H9 (cell line): ENCODE data around the gene COL4A2. TPM values are rescaled to one million over a fixed set of nuclear protein-coding genes. Genes with fewer than 3 reads are reported as not detected.
A peak's percentile ranks its signal among the peaks of the same experiment; 100 is the strongest.
"Not testable (repeated sequence)": the region's sequence is repeated elsewhere in the genome, so short reads cannot be mapped to it uniquely, and the experiment has no call there.

ENCODE experiments used
- DNase-seq: peaks from one replicate; pipeline ENCODE4 v3.0.0-alpha.2; 2017
- H2AFZ ChIP-seq: one replicate; pipeline ENCODE4 v1.6.1; 2013; ENCODE audit warnings: mild to moderate bottlenecking, low read length, control low read depth, moderate library complexity
- H2AK5ac ChIP-seq: 2 replicates; pipeline ENCODE4 v1.6.1; 2013; ENCODE audit warnings: low read length, control low read depth, mixed read lengths; ENCODE audit not compliant: insufficient read length
- H2BK120ac ChIP-seq: one replicate; pipeline ENCODE4 v1.6.1; 2013; ENCODE audit warnings: low read depth, mild to moderate bottlenecking, low read length, control low read depth, inconsistent platforms; ENCODE audit not compliant: poor library complexity, severe bottlenecking
- H2BK12ac ChIP-seq: 2 replicates; pipeline ENCODE4 v1.6.1; 2013; ENCODE audit warnings: low read length, control low read depth, mixed read lengths, low read depth; ENCODE audit not compliant: insufficient read length
- H2BK15ac ChIP-seq: 2 replicates; pipeline ENCODE4 v1.6.1; 2013; ENCODE audit warnings: low read depth, low read length, control low read depth
- H2BK20ac ChIP-seq: one replicate; pipeline ENCODE4 v1.6.1; 2013; ENCODE audit warnings: low read depth, mild to moderate bottlenecking, low read length, control low read depth, inconsistent platforms; ENCODE audit not compliant: poor library complexity, severe bottlenecking
- H2BK5ac ChIP-seq: 2 replicates; pipeline ENCODE4 v1.6.1; 2013; ENCODE audit warnings: low read length, control low read depth, mixed read lengths; ENCODE audit not compliant: insufficient read length
- H3K14ac ChIP-seq: 2 replicates; pipeline ENCODE4 v1.6.1; 2013; ENCODE audit warnings: low read length, control low read depth; ENCODE audit not compliant: insufficient read depth
- H3K18ac ChIP-seq: 2 replicates; pipeline ENCODE4 v1.6.1; 2013; ENCODE audit warnings: low read depth, mild to moderate bottlenecking, mixed read lengths, low read length, control low read depth; ENCODE audit not compliant: insufficient read length
- H3K23ac ChIP-seq: 2 replicates; pipeline ENCODE4 v1.6.1; 2013; ENCODE audit warnings: low read length, control low read depth, mixed read lengths, low read depth; ENCODE audit not compliant: insufficient read length
- H3K23me2 ChIP-seq: 2 replicates; pipeline ENCODE4 v1.6.1; 2013; ENCODE audit warnings: low read depth, mild to moderate bottlenecking, mixed read lengths, low read length, control low read depth; ENCODE audit not compliant: insufficient read length, poor library complexity, severe bottlenecking
- H3K27ac ChIP-seq: 2 replicates; pipeline ENCODE4 v1.5.1; 2013; ENCODE audit warnings: low read length, control low read depth, mixed read lengths, low read depth; ENCODE audit not compliant: insufficient read length
- H3K27me3 ChIP-seq: 2 replicates; pipeline ENCODE4 v1.6.1; 2013; ENCODE audit warnings: low read length, control low read depth, inconsistent platforms; ENCODE audit not compliant: insufficient read depth
- H3K4ac ChIP-seq: 2 replicates; pipeline ENCODE4 v1.6.1; 2013; ENCODE audit warnings: low read depth, mild to moderate bottlenecking, control low read depth, inconsistent platforms, low read length, moderate library complexity
- H3K4me1 ChIP-seq: 2 replicates; pipeline ENCODE4 v1.6.1; 2013; ENCODE audit warnings: low read length, control low read depth, inconsistent platforms; ENCODE audit not compliant: insufficient read depth
- H3K4me2 ChIP-seq: 2 replicates; pipeline ENCODE4 v1.6.1; 2013; ENCODE audit warnings: low read length, control low read depth, mixed read lengths; ENCODE audit not compliant: insufficient read length, insufficient read depth
- H3K56ac ChIP-seq: 2 replicates; pipeline ENCODE4 v1.6.1; 2013; ENCODE audit warnings: low read depth, mild to moderate bottlenecking, mixed read lengths, low read length, control low read depth; ENCODE audit not compliant: insufficient read length
- H3K79me1 ChIP-seq: 2 replicates; pipeline ENCODE4 v1.6.1; 2013; ENCODE audit warnings: low read depth, mild to moderate bottlenecking, moderate library complexity, low read length, control low read depth, inconsistent platforms; ENCODE audit not compliant: insufficient read depth, poor library complexity, severe bottlenecking
- H3K79me2 ChIP-seq: 2 replicates; pipeline ENCODE4 v1.6.1; 2013; ENCODE audit warnings: low read length, control low read depth, inconsistent platforms; ENCODE audit not compliant: insufficient read depth
- H3K9ac ChIP-seq: 2 replicates; pipeline ENCODE4 v1.6.1; 2013; ENCODE audit warnings: low read length, control low read depth, mixed read lengths; ENCODE audit not compliant: insufficient read length; ENCODE audit errors: extremely low read depth
- H3K9me3 ChIP-seq: one replicate; pipeline ENCODE4 v1.6.1; 2013; ENCODE audit warnings: low read depth, low read length, inconsistent platforms; ENCODE audit not compliant: control insufficient read depth
- H3T11ph ChIP-seq: one replicate; pipeline ENCODE4 v1.6.1; 2013; ENCODE audit warnings: mild to moderate bottlenecking, low read length, control low read depth, inconsistent platforms
- H4K20me1 ChIP-seq: one replicate; pipeline ENCODE4 v1.6.1; 2013; ENCODE audit not compliant: control insufficient read depth, insufficient read length, insufficient read depth
- H4K5ac ChIP-seq: 2 replicates; pipeline ENCODE4 v1.6.1; 2013; ENCODE audit warnings: low read depth, mild to moderate bottlenecking, mixed read lengths, low read length, control low read depth; ENCODE audit not compliant: insufficient read length
- H4K8ac ChIP-seq: replicated peaks from 2 replicates; pipeline ENCODE4 v1.6.1; 2013; ENCODE audit warnings: low read length, control low read depth, mixed read lengths, low read depth; ENCODE audit not compliant: insufficient read length
- H4K91ac ChIP-seq: 2 replicates; pipeline ENCODE4 v1.6.1; 2013; ENCODE audit warnings: low read depth, mild to moderate bottlenecking, moderate library complexity, mixed read lengths, low read length, control low read depth; ENCODE audit not compliant: insufficient read length
- H3K27ac Mint-ChIP-seq, 3 experiments: 2 replicates in 2 of 3; 3 replicates in 1 of 3; pipeline ENCODE4 v1.8.0; 2020 to 2021; ENCODE audit warnings: mixed read lengths in 3 of 3, mild to moderate bottlenecking in 1 of 3, moderate library complexity in 1 of 3
- H3K27me3 Mint-ChIP-seq: 2 replicates; pipeline ENCODE4 v1.8.0; 2021; ENCODE audit warnings: low read depth, mild to moderate bottlenecking, moderate library complexity, mixed read lengths
- H3K36me3 Mint-ChIP-seq, 3 experiments: 2 replicates in 2 of 3; 3 replicates in 1 of 3; pipeline ENCODE4 v1.8.0; 2020 to 2021; ENCODE audit warnings: low read depth in 3 of 3, mixed read lengths in 3 of 3; ENCODE audit not compliant: insufficient read depth in 1 of 3
- H3K4me1 Mint-ChIP-seq, 2 experiments: 2 replicates each; pipeline ENCODE4 v1.8.0; 2020; ENCODE audit warnings: mixed read lengths in 2 of 2
- H3K4me3 Mint-ChIP-seq, 2 experiments: 2 replicates in 1 of 2; 3 replicates in 1 of 2; pipeline ENCODE4 v1.8.0; 2020 to 2021; ENCODE audit warnings: mild to moderate bottlenecking in 2 of 2, mixed read lengths in 2 of 2, moderate library complexity in 1 of 2
- H3K9me3 Mint-ChIP-seq, 2 experiments: 2 replicates in 1 of 2; 3 replicates in 1 of 2; pipeline ENCODE4 v1.8.0; 2020; ENCODE audit warnings: mild to moderate bottlenecking in 2 of 2, mixed read lengths in 2 of 2, moderate library complexity in 1 of 2
- CTCF ChIP-seq: fragments of 200-600 bp; sonication (generic); conservative IDR thresholded peaks from 3 replicates; pipeline ENCODE4 v1.8.0; 2021; ENCODE audit warnings: antibody characterized with exemption, mild to moderate bottlenecking
- WGBS: extraction: QIAGEN DNeasy Blood & Tissue Kit; methylation state at CpG from one replicate; pipeline ENCODE4 v1.1.7; 2013; ENCODE audit warnings: missing lambda C conversion rate, low lambda C conversion rate, mixed read lengths; ENCODE audit not compliant: insufficient read length; ENCODE audit errors: extremely low coverage; 5-methylcytosine and 5-hydroxymethylcytosine counted together
- total RNA-seq: library from RNA; stranded (reverse); gene quantifications from 2 replicates; pipeline ENCODE4 v1.2.1, GENCODE V29; 2021

COL4A2 gene
- total RNA-seq, 1 experiment from 2014 or later: 76.5 TPM

GRCh38 chr13:110312339-110313031 is 5.4 kb downstream of the COL4A2 start:
- Histone ChIP-seq H3K56ac (no peak overlapping the region), H2BK15ac (no peak overlapping the region), H2BK5ac (no peak overlapping the region), H2BK120ac (no peak overlapping the region), H3K4me2 (no peak overlapping the region), H3T11ph (no peak overlapping the region), H2BK12ac (no peak overlapping the region), H4K20me1 (no peaks in the 10 kb centered on the region), H3K27me3 (no peaks in the 10 kb centered on the region; the same call in 1 of the 2 replicates), H2AK5ac (no peak overlapping the region), H3K14ac (no peak overlapping the region; the same call in 1 of the 2 replicates), H3K4me1 (no peaks in the 10 kb centered on the region; the same call in 1 of the 2 replicates), H3K18ac (no peak overlapping the region), H2AFZ (no peak overlapping the region), H3K9ac (no peak overlapping the region), H3K4ac (no peak overlapping the region), H3K23ac (no peak overlapping the region), H4K5ac (no peak overlapping the region), H3K9me3 (no peaks in the 10 kb centered on the region), H3K27ac (no peak overlapping the region), H4K8ac (no peak overlapping the region), H3K23me2 (peaks cover 18% of the 10 kb centered on the region), H3K79me1 (no peaks in the 10 kb centered on the region), H4K91ac (no peak overlapping the region), H3K79me2 (peaks cover 4% of the 10 kb centered on the region; the same call in 1 of the 2 replicates), H2BK20ac (no peak overlapping the region)
- H3K27me3 Mint-ChIP-seq: peaks cover 13% of the 10 kb centered on the region
- H3K9me3 Mint-ChIP-seq: no peaks in the 10 kb centered on the region; a peak in 1 of 5 replicates
- no CpG with 5 or more reads among the region's 4 CpGs for WGBS
- DNase-seq: peak; percentile 17
- TF ChIP-seq CTCF: no peak
- no peak overlapping the region for H3K27ac Mint-ChIP-seq
- H3K4me3 Mint-ChIP-seq: no peak overlapping the region
- H3K4me1 Mint-ChIP-seq: peaks cover 18 to 28% of the 10 kb centered on the region in 2 experiments
- H3K36me3 Mint-ChIP-seq: peaks cover 8 to 22% (median 14%) of the 10 kb centered on the region in 3 experiments

- not testable (repeated sequence) for H3K4ac ChIP-seq, H3T11ph ChIP-seq, H4K5ac ChIP-seq, H3K18ac ChIP-seq, H3K14ac ChIP-seq, H3K4me3 Mint-ChIP-seq, H3K9me3 ChIP-seq, H2BK12ac ChIP-seq, H3K27me3 Mint-ChIP-seq, H2AK5ac ChIP-seq, H2BK20ac ChIP-seq, H3K23ac ChIP-seq, H2BK15ac ChIP-seq, H3K79me2 ChIP-seq, H3K9me3 Mint-ChIP-seq, H3K27me3 ChIP-seq, H3K4me2 ChIP-seq, H3K79me1 ChIP-seq, H3K27ac Mint-ChIP-seq, H3K56ac ChIP-seq, H4K91ac ChIP-seq, H2AFZ ChIP-seq, H4K20me1 ChIP-seq, H2BK5ac ChIP-seq, H3K9ac ChIP-seq, H4K8ac ChIP-seq, H3K27ac ChIP-seq, DNase-seq, H3K4me1 ChIP-seq, H2BK120ac ChIP-seq
- H3K36me3 Mint-ChIP-seq: peaks cover 7 to 22% (median 14%) of the 10 kb centered on the region in 3 experiments
- no CpG with 5 or more reads among the region's 29 CpGs for WGBS
- H3K23me2 ChIP-seq: peaks cover 10% of the 10 kb centered on the region
- H3K4me1 Mint-ChIP-seq: peaks cover 18 to 22% of the 10 kb centered on the region in 2 experiments
Measured at GRCh38 chr13:110313261-110313660, 6.2 kb downstream of the COL4A2 start.
